Mesothelial cell of epicardium (in vitro differentiated cells): ENCODE measurements around the gene SYNE1. TPM values are rescaled to one million over a fixed set of nuclear protein-coding genes. Genes with fewer than 3 reads are reported as not detected.
"Not testable (repeated sequence)": the region's sequence is repeated elsewhere in the genome, so short reads cannot be mapped to it uniquely, and the experiment has no call there.

ENCODE experiments used
- DNase-seq, 2 experiments: peaks; one replicate each; pipeline ENCODE4 v3.0.0; 2021; ENCODE audit warnings: low spot score in 2 of 2; ENCODE audit not compliant: unreplicated experiment in 2 of 2
- H3K27ac Mint-ChIP-seq: 2 replicates; pipeline ENCODE4 v1.8.0; 2021; ENCODE audit warnings: mixed read lengths
- H3K27me3 Mint-ChIP-seq: 2 replicates; pipeline ENCODE4 v1.8.0; 2021; ENCODE audit warnings: low read depth, mixed read lengths
- H3K36me3 Mint-ChIP-seq: 2 replicates; pipeline ENCODE4 v1.8.0; 2021; ENCODE audit warnings: mixed read lengths
- H3K4me1 Mint-ChIP-seq: 2 replicates; pipeline ENCODE4 v1.8.0; 2021; ENCODE audit warnings: mixed read lengths
- H3K4me3 Mint-ChIP-seq: 2 replicates; pipeline ENCODE4 v1.8.0; 2021; ENCODE audit warnings: mild to moderate bottlenecking, moderate library complexity, mixed read lengths
- H3K9me3 Mint-ChIP-seq: 2 replicates; pipeline ENCODE4 v1.8.0; 2021; ENCODE audit warnings: mixed read lengths
- CTCF ChIP-seq: fragments of 200-600 bp; sonication (generic); IDR thresholded peaks from one replicate; pipeline ENCODE4 v1.5.0; 2021; ENCODE audit warnings: antibody characterized with exemption; ENCODE audit not compliant: unreplicated experiment
- total RNA-seq: library from RNA; stranded (reverse); gene quantifications from 3 replicates; pipeline ENCODE4 v1.2.1, GENCODE V29; 2021

The SYNE1 gene
- total RNA-seq, 1 donor from 2014 or later, result 60.5 TPM

- no peak overlapping the region for H3K27ac Mint-ChIP-seq
- H3K4me3 Mint-ChIP-seq, result no peak overlapping the region
- no peaks in the 10 kb centered on the region for H3K36me3 Mint-ChIP-seq
Observed at GRCh38 chr6:152078001-152078400, 559.2 kb downstream of the SYNE1 start.

GRCh38 chr6:152076242-152076641, 560.9 kb downstream of the SYNE1 start:
- not testable (repeated sequence) for DNase-seq, H3K36me3 Mint-ChIP-seq, H3K27ac Mint-ChIP-seq, H3K4me3 Mint-ChIP-seq, H3K4me1 Mint-ChIP-seq, H3K27me3 Mint-ChIP-seq
- H3K9me3 Mint-ChIP-seq, result peaks cover 29% of the 10 kb centered on the region

More at GRCh38 chr6:152078001-152078400, 559.2 kb downstream of the SYNE1 start:
- Mint-ChIP-seq H3K9me3 (peaks cover 37% of the 10 kb centered on the region), H3K4me1 (no peaks in the 10 kb centered on the region), H3K27me3 (peaks cover 5% of the 10 kb centered on the region)
- no peak for TF ChIP-seq CTCF
- DNase-seq, result no peak

- Mint-ChIP-seq H3K27ac (no peak overlapping the region), H3K9me3 (peaks cover 25% of the 10 kb centered on the region)
- no peak for TF ChIP-seq CTCF
Observed at GRCh38 chr6:152071843-152072242, 565.3 kb downstream of the SYNE1 start.

More at GRCh38 chr6:152071843-152072242, 565.3 kb downstream of the SYNE1 start:
- H3K27me3 Mint-ChIP-seq, result peaks cover 1% of the 10 kb centered on the region
- no peak overlapping the region for H3K4me3 Mint-ChIP-seq
- H3K4me1 Mint-ChIP-seq, result no peaks in the 10 kb centered on the region
- no peak for DNase-seq
- H3K36me3 Mint-ChIP-seq, result no peaks in the 10 kb centered on the region

Other genes starting within 250 kb of the SYNE1 start
- 1.6 to 2.3 TPM (median 2.0 TPM) in 3 replicates for gene MYCT1, start 60.5 kb upstream of the SYNE1 start, total RNA-seq
- not detected in 3 replicates for gene VIP, start 113.4 kb upstream of the SYNE1 start, total RNA-seq